ENCODE measurements around the gene ACAP3. TPM values are rescaled to one million over a fixed set of nuclear protein-coding genes. Genes with fewer than 3 reads are reported as not detected.

Gene ACAP3
- total RNA-seq, 4 donors from 2014 or later = 98.8 to 189 (median 115) TPM

DNA sequence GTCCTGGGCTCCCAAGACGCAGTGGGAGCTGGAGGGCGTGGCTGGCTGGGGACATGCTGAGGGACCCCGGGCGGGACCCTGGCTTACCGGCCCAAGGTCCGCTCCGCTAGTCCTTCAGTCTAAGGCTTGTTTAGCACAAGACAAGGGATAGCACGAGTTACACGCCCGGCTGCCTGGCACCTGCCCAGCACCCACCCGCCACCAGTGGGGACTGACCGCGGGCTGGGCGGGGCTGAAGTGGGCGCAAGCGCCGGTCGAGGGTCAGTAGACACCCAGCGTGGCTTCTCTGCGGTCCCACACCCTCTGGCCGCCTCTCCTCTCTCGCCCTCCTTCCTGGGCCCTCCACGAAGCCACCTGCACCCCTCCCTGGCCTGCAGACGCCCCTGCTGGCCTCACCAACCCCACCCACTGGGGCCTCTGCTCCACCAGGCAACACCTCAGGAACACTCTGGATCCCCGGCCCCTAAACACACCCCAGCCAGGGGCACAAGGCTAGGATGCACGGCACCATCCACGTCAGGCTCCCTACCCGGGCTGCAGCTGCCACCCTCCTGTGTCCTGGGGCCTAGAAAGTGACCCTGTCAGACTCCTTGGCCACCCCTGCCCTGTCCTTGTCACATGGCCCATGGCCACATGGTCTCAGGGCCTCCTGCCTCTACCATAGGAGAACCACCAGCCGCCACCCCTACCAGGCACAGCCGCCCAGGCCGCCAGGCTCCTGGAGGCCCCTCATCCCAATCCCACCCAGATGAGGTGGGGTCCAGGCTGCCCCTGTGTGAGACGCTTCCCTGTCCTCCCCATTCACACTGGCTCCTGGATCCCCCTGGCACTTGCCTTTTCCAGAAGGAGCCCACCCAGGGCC is 29.4 kb upstream of the ACAP3 start:
- TF ChIP-seq, protein P1, sequence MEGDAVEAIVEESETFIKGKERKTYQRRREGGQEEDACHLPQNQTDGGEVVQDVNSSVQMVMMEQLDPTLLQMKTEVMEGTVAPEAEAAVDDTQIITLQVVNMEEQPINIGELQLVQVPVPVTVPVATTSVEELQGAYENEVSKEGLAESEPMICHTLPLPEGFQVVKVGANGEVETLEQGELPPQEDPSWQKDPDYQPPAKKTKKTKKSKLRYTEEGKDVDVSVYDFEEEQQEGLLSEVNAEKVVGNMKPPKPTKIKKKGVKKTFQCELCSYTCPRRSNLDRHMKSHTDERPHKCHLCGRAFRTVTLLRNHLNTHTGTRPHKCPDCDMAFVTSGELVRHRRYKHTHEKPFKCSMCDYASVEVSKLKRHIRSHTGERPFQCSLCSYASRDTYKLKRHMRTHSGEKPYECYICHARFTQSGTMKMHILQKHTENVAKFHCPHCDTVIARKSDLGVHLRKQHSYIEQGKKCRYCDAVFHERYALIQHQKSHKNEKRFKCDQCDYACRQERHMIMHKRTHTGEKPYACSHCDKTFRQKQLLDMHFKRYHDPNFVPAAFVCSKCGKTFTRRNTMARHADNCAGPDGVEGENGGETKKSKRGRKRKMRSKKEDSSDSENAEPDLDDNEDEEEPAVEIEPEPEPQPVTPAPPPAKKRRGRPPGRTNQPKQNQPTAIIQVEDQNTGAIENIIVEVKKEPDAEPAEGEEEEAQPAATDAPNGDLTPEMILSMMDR (IDR thresholded peaks at IDR 0.05) = no peak
- TF ChIP-seq POLR2A (IDR thresholded peaks at IDR 0.05) = no peak
- no peak overlapping the region for H3K4me3 ChIP-seq (ENCODE audit: low read depth, poor library complexity, severe bottlenecking)
- WGBS, 2 donors = 93 to 97% methylated on average over 31 to 32 of the region's 32 CpGs
- intact Hi-C loops (cut with DNase I; ENCODE audit: low total_unique reads) = no loop called here
- DNase-seq (ENCODE audit: low spot score in 2 of 2) = no peak

DNA sequence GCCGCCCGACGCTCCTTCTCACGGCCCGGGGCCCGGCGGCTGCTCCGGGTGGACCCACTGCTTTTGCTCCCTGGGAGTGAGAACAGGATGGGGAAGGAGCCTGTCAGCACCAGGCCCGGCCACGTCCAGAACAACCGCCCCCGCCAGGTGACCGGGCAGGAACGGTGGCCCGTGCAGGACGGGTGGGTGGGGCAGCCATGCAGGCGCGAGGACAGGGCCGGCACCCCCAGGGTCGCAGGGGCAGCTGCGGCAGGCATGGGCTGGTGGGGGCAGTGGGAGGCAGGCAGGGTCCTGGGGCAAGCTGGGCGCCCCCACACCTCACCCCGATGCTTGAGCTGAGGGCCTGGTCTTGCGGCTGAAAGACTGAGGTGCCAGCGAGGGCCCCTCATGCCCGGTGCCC is 28.7 kb upstream of the ACAP3 start:
- TF ChIP-seq, protein P1 (IDR thresholded peaks at IDR 0.05) = no peak
- TF ChIP-seq POLR2A (IDR thresholded peaks at IDR 0.05) = no peak
- 88 to 97% methylated on average over 11 to 20 of the region's 26 CpGs for WGBS, 2 donors
- intact Hi-C loops (cut with DNase I; ENCODE audit: low total_unique reads) = no loop called here
- H3K4me3 ChIP-seq (ENCODE audit: low read depth, poor library complexity, severe bottlenecking) = no peak overlapping the region
- no peak for DNase-seq (ENCODE audit: low spot score in 2 of 2)

DNA sequence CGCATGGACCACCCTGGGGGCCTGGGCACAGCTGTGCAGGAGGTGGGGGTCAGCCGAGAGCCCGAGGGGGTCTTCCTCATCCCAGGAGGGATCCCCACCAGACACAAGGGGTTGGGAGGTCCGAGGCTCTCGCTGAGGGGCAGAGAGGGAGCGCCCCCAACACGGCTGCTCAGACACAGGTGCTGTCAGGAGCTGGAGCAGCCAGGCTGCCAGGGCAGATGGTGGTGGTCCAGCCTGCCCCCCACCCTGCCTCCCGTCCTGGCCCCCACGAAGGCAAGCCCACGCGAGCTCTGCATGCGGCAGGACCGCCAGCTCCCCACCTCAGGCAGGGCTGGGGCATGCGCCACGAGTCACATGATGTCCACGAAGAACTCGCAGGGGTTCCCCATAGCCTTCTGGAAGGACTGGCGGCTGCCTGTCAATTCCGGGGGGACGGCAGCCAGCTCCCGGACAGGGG is 28.1 kb upstream of the ACAP3 start:
- TF ChIP-seq, protein P1 (IDR thresholded peaks at IDR 0.05) = no peak
- no peak for TF ChIP-seq POLR2A (IDR thresholded peaks at IDR 0.05)
- 81 to 88% methylated on average over 6 to 9 of the region's 21 CpGs for WGBS, 2 donors
- intact Hi-C loops (cut with DNase I; ENCODE audit: low total_unique reads) = no loop called here
- no peak overlapping the region for H3K4me3 ChIP-seq (ENCODE audit: low read depth, poor library complexity, severe bottlenecking)
- no peak for DNase-seq (ENCODE audit: low spot score in 2 of 2)

DNA sequence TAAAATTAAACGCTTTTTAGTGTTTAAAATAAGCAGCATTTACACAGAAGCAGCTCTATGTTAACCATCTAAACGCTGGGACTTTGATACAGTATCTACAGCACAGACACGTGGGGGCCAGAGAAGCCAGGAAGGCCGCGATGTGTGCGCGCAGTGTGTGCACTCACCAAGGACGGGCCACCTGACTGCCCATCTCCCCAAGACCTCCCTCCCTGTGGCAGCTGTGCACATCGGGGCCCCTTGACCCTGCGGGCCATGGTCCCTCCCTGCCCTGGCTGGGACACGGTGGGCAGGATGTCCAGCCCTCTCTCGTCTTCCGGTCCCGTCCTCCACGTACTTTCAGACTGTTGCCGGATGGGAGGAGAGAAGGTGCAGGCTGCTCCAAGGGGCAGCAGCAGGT is 27.6 kb upstream of the ACAP3 start:
- intact Hi-C loops (cut with DNase I; ENCODE audit: low total_unique reads) = no loop called here
- 85% methylated on average over 16 of the region's 16 CpGs for WGBS, 2 donors
- TF ChIP-seq POLR2A (IDR thresholded peaks at IDR 0.05) = no peak
- TF ChIP-seq, protein P1 (IDR thresholded peaks at IDR 0.05) = no peak
- H3K4me3 ChIP-seq (ENCODE audit: low read depth, poor library complexity, severe bottlenecking) = no peak overlapping the region
- DNase-seq (ENCODE audit: low spot score in 2 of 2) = no peak

DNA sequence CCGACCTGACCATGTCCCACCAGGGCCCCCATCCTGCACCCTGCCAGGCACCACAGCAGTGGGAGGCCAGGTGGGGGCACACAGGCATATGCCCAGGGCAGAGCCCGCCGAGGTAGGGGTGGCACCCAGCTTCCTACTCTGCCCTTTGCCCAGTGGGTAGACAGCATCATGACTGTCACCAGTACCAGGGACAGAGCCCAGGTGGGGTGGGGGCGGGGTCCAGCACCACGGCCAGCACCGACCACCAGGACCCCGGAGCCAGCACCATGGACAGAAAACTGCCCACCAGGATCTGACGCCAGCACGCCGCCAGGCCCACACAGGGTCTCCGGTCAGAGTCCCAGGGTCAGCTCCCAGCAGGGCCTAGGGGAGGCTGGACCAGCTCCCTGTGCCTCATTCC is 27.1 kb upstream of the ACAP3 start:
- TF ChIP-seq, protein P1 (IDR thresholded peaks at IDR 0.05) = no peak
- no peak for TF ChIP-seq POLR2A (IDR thresholded peaks at IDR 0.05)
- H3K4me3 ChIP-seq (ENCODE audit: low read depth, poor library complexity, severe bottlenecking) = no peak overlapping the region
- intact Hi-C loops (cut with DNase I; ENCODE audit: low total_unique reads) = no loop called here
- 66 to 92% methylated on average over 5 to 9 of the region's 11 CpGs for WGBS, 2 donors
- DNase-seq (ENCODE audit: low spot score in 2 of 2) = no peak

Measured in lower leg skin (tissue), 4 donors.